GM12878 (cell line): ENCODE data around the gene CABYR. TPM values are rescaled to one million over a fixed set of nuclear protein-coding genes. Genes with fewer than 3 reads are reported as not detected.

Experiments
- ATAC-seq: fragments of 200-7000 bp; cut with Tn5 transposase; 3 replicates; pipeline ENCODE4 v1.9.1; 2020; ENCODE audit warnings: mild to moderate bottlenecking, moderate library complexity
- BruUV-seq: library from RNA; stranded (reverse); fragments of 400-500 nt; replicated peaks from 2 replicates; lab custom pipeline; 2021; lab: Mats Ljungman, UMichigan
- CTCF ChIA-PET: fragments of 300-600 bp; sonication (Branson Sonifier 250); formaldehyde crosslinking; extraction: SDS; loops from one replicate; lab custom pipeline; 2021; ENCODE audit warnings: inconsistent platforms; lab: Yijun Ruan, JAX
- POLR2A ChIA-PET: fragments of 350-600 bp; formaldehyde crosslinking; extraction: SDS; loops from one replicate; lab custom pipeline; 2021; ENCODE audit warnings: inconsistent platforms; lab: Charles Lee
- RAD21 ChIA-PET: fragments of 300-600 bp; sonication (Branson Sonifier 250); formaldehyde crosslinking; loops from one replicate; lab custom pipeline; 2023; ENCODE audit warnings: antibody characterized with exemption; ENCODE audit not compliant: unreplicated experiment; lab: Charles Lee
- SMC1A ChIA-PET: fragments of 300-600 bp; sonication (Branson Sonifier 250); formaldehyde crosslinking; loops from one replicate; lab custom pipeline; 2023; ENCODE audit not compliant: unreplicated experiment, uncharacterized antibody; lab: Charles Lee
- DNase-seq: peaks from one replicate; pipeline ENCODE4 v3.0.0-alpha.2; 2011; ENCODE audit warnings: low read depth, low spot score
- FAIRE-seq: peaks from 3 replicates; lab custom pipeline; 2011; peaks lifted over from hg19 to GRCh38; lab: Jason Lieb, UNC
- H2AFZ ChIP-seq: 2 replicates; pipeline ENCODE4 v1.6.0; 2011; ENCODE audit warnings: low read depth, low read length, control low read depth; ENCODE audit not compliant: control insufficient read depth
- H3K27ac ChIP-seq: 2 replicates; pipeline ENCODE4 v1.5.1; 2011; ENCODE audit warnings: control low read depth; ENCODE audit not compliant: control insufficient read depth, insufficient read depth
- H3K27me3 ChIP-seq, 2 experiments: replicated peaks in 1 of 2; 2 replicates each; pipeline versions ENCODE4 v1.6.0 to v1.6.1; 2011; ENCODE audit warnings: low read length in 1 of 2; ENCODE audit not compliant: control insufficient read depth in 2 of 2, insufficient read depth in 2 of 2
- H3K36me3 ChIP-seq, 2 experiments: 2 replicates each; pipeline ENCODE4 v1.5.1; 2011; ENCODE audit warnings: low read length in 1 of 2; ENCODE audit not compliant: control insufficient read depth in 2 of 2, insufficient read depth in 2 of 2
- H3K4me1 ChIP-seq: 2 replicates; pipeline ENCODE4 v1.6.1; 2011; ENCODE audit warnings: mild to moderate bottlenecking, low read length, moderate library complexity, mixed read lengths; ENCODE audit not compliant: control insufficient read depth, insufficient read depth
- H3K4me2 ChIP-seq: 2 replicates; pipeline ENCODE4 v1.6.0; 2011; ENCODE audit warnings: control low read depth; ENCODE audit not compliant: control insufficient read depth, insufficient read depth
- H3K4me3 ChIP-seq: fragments of 200-600 bp; sonication (generic); 2 replicates; pipeline ENCODE4 v1.5.1; 2016
- H3K79me2 ChIP-seq: 2 replicates; pipeline ENCODE4 v1.6.0; 2011; ENCODE audit warnings: low read length; ENCODE audit not compliant: control insufficient read depth, insufficient read depth
- H3K9ac ChIP-seq: 2 replicates; pipeline ENCODE4 v1.8.0; 2011; ENCODE audit warnings: low read length, control low read depth, mixed read lengths; ENCODE audit not compliant: control insufficient read depth, insufficient read depth
- H3K9me3 ChIP-seq: replicated peaks from 3 replicates; pipeline ENCODE4 v1.5.1; 2011; ENCODE audit warnings: mild to moderate bottlenecking, low read length; ENCODE audit not compliant: control insufficient read depth, insufficient read depth
- H4K20me1 ChIP-seq: 2 replicates; pipeline ENCODE4 v1.6.0; 2011; ENCODE audit not compliant: control insufficient read depth, insufficient read depth
- ATF7 ChIP-seq: fragments of 450-650 bp; IDR thresholded peaks from 2 replicates; pipeline ENCODE4 v1.6.1; 2016; ENCODE audit warnings: low read depth, mild to moderate bottlenecking
- BRCA1 ChIP-seq: IDR thresholded peaks from 2 replicates; pipeline ENCODE4 v1.6.1; 2011; ENCODE audit warnings: low read depth, low read length, improper control_type of control experiment
- CHD4 ChIP-seq: fragments of 200-600 bp; sonication (generic); IDR thresholded peaks from 2 replicates; pipeline ENCODE4 v1.6.1; 2016; ENCODE audit warnings: mild to moderate bottlenecking
- CREB1 ChIP-seq: IDR thresholded peaks from 2 replicates; pipeline ENCODE4 v1.6.1; 2012; ENCODE audit warnings: low read depth, mild to moderate bottlenecking, inconsistent platforms
- EZH2 ChIP-seq: IDR thresholded peaks from 2 replicates; pipeline ENCODE4 v1.6.1; 2012; ENCODE audit warnings: low read depth, mild to moderate bottlenecking, control low read depth, inconsistent platforms, low read length, borderline replicate concordance; ENCODE audit not compliant: control insufficient read depth
- HDAC6 ChIP-seq: fragments of 200-600 bp; sonication (generic); IDR thresholded peaks from one replicate; pipeline ENCODE4 v1.8.0; 2017; ENCODE audit warnings: antibody characterized with exemption; ENCODE audit not compliant: unreplicated experiment
- JUND ChIP-seq: IDR thresholded peaks from 2 replicates; pipeline ENCODE4 v1.6.1; 2012; ENCODE audit warnings: low read depth, mild to moderate bottlenecking, low read length, improper control_type of control experiment, moderate library complexity
- KDM1A ChIP-seq: fragments of 200-600 bp; sonication (generic); IDR thresholded peaks from 2 replicates; pipeline ENCODE4 v1.6.1; 2016; ENCODE audit warnings: borderline replicate concordance
- MTA2 ChIP-seq: fragments of 450-650 bp; IDR thresholded peaks from 2 replicates; pipeline ENCODE4 v1.6.1; 2016; ENCODE audit warnings: low read depth, mild to moderate bottlenecking, moderate library complexity
- NFXL1 ChIP-seq: fragments of 450-650 bp; IDR thresholded peaks from 2 replicates; pipeline ENCODE4 v1.6.1; 2017; ENCODE audit warnings: antibody characterized with exemption, mild to moderate bottlenecking, borderline replicate concordance
- NKRF ChIP-seq: fragments of 450-650 bp; conservative IDR thresholded peaks from 2 replicates; pipeline ENCODE4 v1.6.1; 2017; ENCODE audit warnings: mild to moderate bottlenecking, moderate library complexity
- STAT1 ChIP-seq: fragments of 450-650 bp; conservative IDR thresholded peaks from 2 replicates; pipeline ENCODE4 v1.6.1; 2014; ENCODE audit warnings: antibody characterized with exemption, mild to moderate bottlenecking
- STAT3 ChIP-seq: IDR thresholded peaks from 2 replicates; pipeline ENCODE4 v1.6.1; 2011; ENCODE audit warnings: low read depth, low read length, improper control_type of control experiment
- YY1 ChIP-seq: IDR thresholded peaks from 2 replicates; pipeline ENCODE4 v1.6.1; 2011; ENCODE audit warnings: low read depth, mild to moderate bottlenecking, low read length
- ZBED1 ChIP-seq: IDR thresholded peaks from 2 replicates; pipeline ENCODE4 v1.6.1; 2016; ENCODE audit warnings: borderline replicate concordance
- ZSCAN29 ChIP-seq: fragments of 450-650 bp; IDR thresholded peaks from 2 replicates; pipeline ENCODE4 v1.6.1; 2017; ENCODE audit warnings: mild to moderate bottlenecking, moderate library complexity
- in situ Hi-C: fragments of 300-500 bp; cut with MboI; formaldehyde crosslinking; loops from 9 replicates; pipeline ENCODE4 v1.14.3; 2018; ENCODE audit warnings: mixed read lengths
- intact Hi-C: fragments of 100-400 bp; cut with micrococcal nuclease; formaldehyde crosslinking; loops from one replicate; pipeline ENCODE4 v1.14.2; 2022; ENCODE audit not compliant: unreplicated experiment
- polyA plus RNA-seq, 11 experiments: library from polyadenylated mRNA; depleted of rRNA in 4 of 11; unstranded in 6 of 11; stranded (reverse) in 5 of 11; fragments of >200 nt; fragmentation: Nextera tagmentation in 4 of 11; fragmentation: Illumina TruSeq in 1 of 11; extraction: Ambion mirVana in 4 of 11; extraction: Trizol in 1 of 11; gene quantifications; 1 replicate in 1 of 11; 2 replicates in 10 of 11; pipeline versions ENCODE4 v1.2.1 to v1.2.3, GENCODE V29; 2011 to 2016; ENCODE audit warnings: inconsistent platforms in 2 of 11, missing spikeins in 2 of 11, low read depth in 1 of 11
- total RNA-seq, 4 experiments: library from RNA; depleted of rRNA in 3 of 4; stranded (reverse); fragments of >200 nt in 3 of 4; fragmentation: Illumina TruSeq in 1 of 4; extraction: Trizol in 1 of 4; gene quantifications; 2 replicates each; pipeline versions ENCODE4 v1.2.1 to v1.2.3, GENCODE V29; 2013 to 2021
- TF ChIP-seq, protein P1 (sequence below): fragments of 450-650 bp; IDR thresholded peaks from 2 replicates; pipeline ENCODE4 v1.6.1; 2016; ENCODE audit warnings: mild to moderate bottlenecking
- TF ChIP-seq, protein P2 (sequence below): fragments of 150-350 bp; IDR thresholded peaks from 2 replicates; pipeline ENCODE4 v1.6.1; 2014; ENCODE audit warnings: mild to moderate bottlenecking, low read depth, low read length
- TF ChIP-seq, protein P3 (sequence below): fragments of 450-650 bp; formaldehyde crosslinking; IDR thresholded peaks from 2 replicates; pipeline ENCODE4 v1.4.0; 2022; ENCODE audit warnings: mild to moderate bottlenecking, moderate library complexity

Gene CABYR
- total and polyA plus RNA-seq, 10 of the 15 experiments (the other 5 are each of a cell fraction or from before 2014, with no cell fraction given) = 0.29 to 2.8 (median 1.7) TPM

- no peaks in the 10 kb centered on the region for H3K79me2 ChIP-seq
- RAD21 ChIA-PET = no interaction called here
- SMC1A ChIA-PET = interaction anchor here (0.9 to 1.2 kb wide), 3 partner anchors 13 to 39 kb away, joined by 3 to 4 read pairs (median 3); no protein-coding TSS in a partner anchor
- ATAC-seq (no peak), FAIRE-seq (no peak), DNase-seq (no peak)
- H3K4me3 ChIP-seq = no peak overlapping the region
- H4K20me1 ChIP-seq = no peaks in the 10 kb centered on the region
- no peak overlapping the region for H3K4me2 ChIP-seq
- in situ Hi-C loops = no loop called here
- H2AFZ ChIP-seq = no peak overlapping the region
- H3K36me3 ChIP-seq = no peaks in the 10 kb centered on the region; a peak in 2 of 4 replicates
- no peaks in the 10 kb centered on the region for H3K27me3 ChIP-seq
- H3K4me1 ChIP-seq = 0 out of 2 replicates have a peak, but pooled peaks cover 3% of the 10 kb centered on the region
- no peaks in the 10 kb centered on the region; the same call in 2 of the 3 replicates for H3K9me3 ChIP-seq
- POLR2A ChIA-PET = no interaction called here
- no TSS peak for BruUV-seq
- intact Hi-C loops = no loop called here
- no peak overlapping the region for H3K27ac ChIP-seq
- no peak overlapping the region for H3K9ac ChIP-seq
- CTCF ChIA-PET = interaction anchor here (0.7 kb wide), 1 partner anchor 97 kb away, joined by 3 read pairs; no protein-coding TSS in a partner anchor
- no peak for TF ChIP-seq MTA2
- TF ChIP-seq ATF7 = no peak
- TF ChIP-seq ZBED1 = no peak
- TF ChIP-seq, protein P1, sequence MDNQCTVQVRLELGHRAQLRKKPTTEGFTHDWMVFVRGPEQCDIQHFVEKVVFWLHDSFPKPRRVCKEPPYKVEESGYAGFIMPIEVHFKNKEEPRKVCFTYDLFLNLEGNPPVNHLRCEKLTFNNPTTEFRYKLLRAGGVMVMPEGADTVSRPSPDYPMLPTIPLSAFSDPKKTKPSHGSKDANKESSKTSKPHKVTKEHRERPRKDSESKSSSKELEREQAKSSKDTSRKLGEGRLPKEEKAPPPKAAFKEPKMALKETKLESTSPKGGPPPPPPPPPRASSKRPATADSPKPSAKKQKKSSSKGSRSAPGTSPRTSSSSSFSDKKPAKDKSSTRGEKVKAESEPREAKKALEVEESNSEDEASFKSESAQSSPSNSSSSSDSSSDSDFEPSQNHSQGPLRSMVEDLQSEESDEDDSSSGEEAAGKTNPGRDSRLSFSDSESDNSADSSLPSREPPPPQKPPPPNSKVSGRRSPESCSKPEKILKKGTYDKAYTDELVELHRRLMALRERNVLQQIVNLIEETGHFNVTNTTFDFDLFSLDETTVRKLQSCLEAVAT = no peak
- TF ChIP-seq, protein P2, sequence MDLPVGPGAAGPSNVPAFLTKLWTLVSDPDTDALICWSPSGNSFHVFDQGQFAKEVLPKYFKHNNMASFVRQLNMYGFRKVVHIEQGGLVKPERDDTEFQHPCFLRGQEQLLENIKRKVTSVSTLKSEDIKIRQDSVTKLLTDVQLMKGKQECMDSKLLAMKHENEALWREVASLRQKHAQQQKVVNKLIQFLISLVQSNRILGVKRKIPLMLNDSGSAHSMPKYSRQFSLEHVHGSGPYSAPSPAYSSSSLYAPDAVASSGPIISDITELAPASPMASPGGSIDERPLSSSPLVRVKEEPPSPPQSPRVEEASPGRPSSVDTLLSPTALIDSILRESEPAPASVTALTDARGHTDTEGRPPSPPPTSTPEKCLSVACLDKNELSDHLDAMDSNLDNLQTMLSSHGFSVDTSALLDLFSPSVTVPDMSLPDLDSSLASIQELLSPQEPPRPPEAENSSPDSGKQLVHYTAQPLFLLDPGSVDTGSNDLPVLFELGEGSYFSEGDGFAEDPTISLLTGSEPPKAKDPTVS = no peak
- TF ChIP-seq NKRF = no peak
- no peak for TF ChIP-seq YY1
- no peak for TF ChIP-seq BRCA1
- TF ChIP-seq STAT1 = no peak
- no peak for TF ChIP-seq JUND
- no peak for TF ChIP-seq CREB1
- TF ChIP-seq KDM1A = no peak
- TF ChIP-seq HDAC6 = no peak
- TF ChIP-seq EZH2 = no peak
- TF ChIP-seq, protein P3, sequence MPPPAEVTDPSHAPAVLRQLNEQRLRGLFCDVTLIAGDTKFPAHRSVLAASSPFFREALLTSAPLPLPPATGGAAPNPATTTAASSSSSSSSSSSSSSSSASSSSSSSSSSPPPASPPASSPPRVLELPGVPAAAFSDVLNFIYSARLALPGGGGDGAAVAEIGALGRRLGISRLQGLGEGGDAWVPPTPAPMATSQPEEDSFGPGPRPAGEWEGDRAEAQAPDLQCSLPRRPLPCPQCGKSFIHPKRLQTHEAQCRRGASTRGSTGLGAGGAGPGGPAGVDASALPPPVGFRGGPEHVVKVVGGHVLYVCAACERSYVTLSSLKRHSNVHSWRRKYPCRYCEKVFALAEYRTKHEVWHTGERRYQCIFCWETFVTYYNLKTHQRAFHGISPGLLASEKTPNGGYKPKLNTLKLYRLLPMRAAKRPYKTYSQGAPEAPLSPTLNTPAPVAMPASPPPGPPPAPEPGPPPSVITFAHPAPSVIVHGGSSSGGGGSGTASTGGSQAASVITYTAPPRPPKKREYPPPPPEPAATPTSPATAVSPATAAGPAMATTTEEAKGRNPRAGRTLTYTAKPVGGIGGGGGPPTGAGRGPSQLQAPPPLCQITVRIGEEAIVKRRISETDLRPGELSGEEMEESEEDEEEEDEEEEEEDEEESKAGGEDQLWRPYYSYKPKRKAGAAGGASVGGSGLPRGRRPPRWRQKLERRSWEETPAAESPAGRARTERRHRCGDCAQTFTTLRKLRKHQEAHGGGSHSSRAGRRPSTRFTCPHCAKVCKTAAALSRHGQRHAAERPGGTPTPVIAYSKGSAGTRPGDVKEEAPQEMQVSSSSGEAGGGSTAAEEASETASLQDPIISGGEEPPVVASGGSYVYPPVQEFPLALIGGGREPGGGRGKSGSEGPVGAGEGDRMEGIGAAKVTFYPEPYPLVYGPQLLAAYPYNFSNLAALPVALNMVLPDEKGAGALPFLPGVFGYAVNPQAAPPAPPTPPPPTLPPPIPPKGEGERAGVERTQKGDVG = no peak
- no peak for TF ChIP-seq STAT3
- no peak for TF ChIP-seq ZSCAN29
- no peak for TF ChIP-seq CHD4
- no peak for TF ChIP-seq NFXL1
Observed at GRCh38 chr18:24094561-24094960, 44.3 kb upstream of the CABYR start.
